Left renal cortex interstitium (tissue), 4 donors: ENCODE data around the gene CAPN15. TPM values are rescaled to one million over a fixed set of nuclear protein-coding genes. Genes with fewer than 3 reads are reported as not detected.

ENCODE experiments used
- DNase-seq, 4 donors: peaks; one replicate each; pipeline ENCODE4 v3.0.0-alpha.2; 2013; ENCODE audit warnings: low read depth in 4 of 4, low spot score in 2 of 4, missing footprints in 1 of 4
- polyA plus RNA-seq, 4 donors: library from polyadenylated mRNA; unstranded; fragments of 120-200 nt; gene quantifications; one replicate each; pipeline ENCODE4 v1.2.1, GENCODE V29; 2013; ENCODE audit not compliant: insufficient read length in 4 of 4

The CAPN15 gene
- polyA plus RNA-seq, 4 donors: 20.0 to 40.2 (median 32.6) TPM

DNA sequence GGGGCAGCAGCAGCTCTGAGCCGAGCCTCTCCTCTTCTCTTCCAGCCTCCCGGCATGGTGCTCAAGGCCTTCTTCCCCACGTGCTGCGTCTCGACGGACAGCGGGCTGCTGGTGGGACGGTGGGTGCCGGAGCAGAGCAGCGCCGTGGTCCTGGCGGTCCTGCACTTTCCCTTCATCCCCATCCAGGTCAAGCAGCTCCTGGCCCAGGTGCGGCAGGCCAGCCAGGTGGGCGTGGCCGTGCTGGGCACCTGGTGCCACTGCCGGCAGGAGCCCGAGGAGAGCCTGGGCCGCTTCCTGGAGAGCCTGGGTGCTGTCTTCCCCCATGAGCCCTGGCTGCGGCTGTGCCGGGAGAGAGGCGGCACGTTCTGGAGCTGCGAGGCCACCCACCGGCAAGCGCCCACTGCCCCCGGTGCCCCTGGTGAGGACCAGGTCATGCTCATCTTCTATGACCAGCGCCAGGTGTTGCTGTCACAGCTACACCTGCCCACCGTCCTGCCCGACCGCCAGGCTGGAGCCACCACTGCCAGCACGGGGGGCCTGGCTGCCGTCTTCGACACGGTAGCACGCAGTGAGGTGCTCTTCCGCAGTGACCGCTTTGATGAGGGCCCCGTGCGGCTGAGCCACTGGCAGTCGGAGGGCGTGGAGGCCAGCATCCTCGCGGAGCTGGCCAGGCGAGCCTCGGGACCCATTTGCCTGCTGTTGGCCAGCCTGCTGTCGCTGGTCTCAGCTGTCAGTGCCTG, 46.7 kb downstream of the CAPN15 start:
- DNase-seq: no peak

DNA sequence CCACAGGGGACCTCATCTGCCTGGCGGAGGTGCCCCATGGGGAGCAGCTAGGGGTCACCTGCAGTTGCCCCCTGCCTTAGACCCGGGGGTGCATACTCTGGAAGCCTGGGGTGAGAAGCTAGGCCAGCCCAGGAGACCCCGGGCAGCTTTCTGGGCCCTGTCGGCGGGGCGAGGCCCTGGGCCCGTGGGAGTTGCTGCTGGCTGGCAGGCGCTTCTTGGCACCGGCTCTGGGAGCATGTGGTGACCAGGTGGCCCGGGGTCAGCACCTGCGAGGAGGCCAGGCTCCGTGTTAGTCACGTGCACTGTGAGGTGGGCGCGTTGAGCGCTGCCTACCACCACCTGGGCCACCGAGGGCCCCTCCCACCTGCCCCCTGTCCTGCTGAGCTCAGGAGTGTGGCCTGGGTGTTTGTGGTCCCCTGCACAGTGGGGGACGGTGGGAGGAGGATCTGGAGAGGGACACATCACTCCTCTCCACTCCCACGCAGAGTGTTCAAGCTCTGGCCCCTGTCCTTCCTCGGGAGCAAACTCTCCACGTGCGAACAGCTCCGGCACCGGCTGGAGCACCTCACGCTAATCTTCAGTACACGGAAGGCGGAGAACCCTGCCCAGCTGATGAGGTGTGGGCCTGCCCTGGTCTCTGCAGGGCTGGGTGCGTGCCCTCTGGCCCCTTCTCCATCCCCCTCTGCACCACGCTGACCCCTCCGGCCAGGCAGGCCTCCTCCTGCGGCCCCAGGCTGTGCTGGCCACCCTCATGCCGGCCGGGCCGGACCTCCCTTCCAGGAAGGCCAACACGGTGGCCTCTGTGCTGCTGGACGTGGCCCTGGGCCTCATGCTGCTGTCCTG, 48.1 kb downstream of the CAPN15 start:
- no peak for DNase-seq

- DNase-seq: no peak
Measured at GRCh38 chr16:576197-576822, 48.8 kb downstream of the CAPN15 start.

DNA sequence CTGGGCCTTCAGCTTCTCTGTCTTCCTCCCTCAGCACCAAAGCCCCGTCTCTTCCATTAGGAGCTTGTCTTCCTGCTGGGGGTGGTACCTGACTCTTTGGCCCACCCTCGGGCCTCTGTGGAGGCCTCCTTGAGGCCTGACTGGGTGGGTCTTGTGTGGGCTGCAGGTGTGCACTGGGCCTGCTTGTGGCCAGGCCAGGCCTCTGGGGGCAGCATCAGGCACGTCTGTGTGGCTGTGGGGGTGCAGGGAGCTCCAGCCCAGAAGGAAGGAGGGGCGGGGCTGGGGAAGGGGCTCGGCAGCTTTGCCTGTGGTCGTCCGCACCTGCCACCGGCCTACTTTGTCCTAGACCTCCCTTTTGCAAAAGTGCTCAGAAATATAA, 49.3 kb downstream of the CAPN15 start:
- no peak for DNase-seq

DNA sequence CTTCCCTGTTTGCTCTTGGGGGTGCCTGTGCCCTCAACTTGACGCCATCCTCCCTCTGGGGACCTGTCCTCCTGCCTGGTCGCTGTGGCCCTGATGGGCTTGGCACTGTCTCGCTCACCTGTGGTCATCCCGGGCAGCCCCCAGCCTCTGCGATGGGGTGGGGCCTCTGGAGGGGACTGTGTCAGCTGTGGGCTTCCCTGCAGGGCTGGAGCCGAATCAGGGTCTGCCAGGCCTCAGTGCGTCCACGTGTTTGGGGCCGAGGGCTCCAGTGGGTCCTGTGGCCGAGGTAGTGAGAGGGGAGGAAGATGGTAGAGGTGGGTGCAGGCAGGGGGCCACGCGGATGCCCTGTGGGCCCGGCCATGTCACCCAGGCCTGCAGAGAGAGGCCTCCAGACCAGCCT, 50.3 kb downstream of the CAPN15 start:
- no peak for DNase-seq

- no peak for DNase-seq
Measured at GRCh38 chr16:578232-578869, 50.8 kb downstream of the CAPN15 start.

GRCh38 chr16:578870-579405, 51.4 kb downstream of the CAPN15 start:
- no peak for DNase-seq

GRCh38 chr16:580141-580945, 52.8 kb downstream of the CAPN15 start:
- no peak for DNase-seq

GRCh38 chr16:580946-581498, 53.5 kb downstream of the CAPN15 start:
- no peak for DNase-seq

DNA sequence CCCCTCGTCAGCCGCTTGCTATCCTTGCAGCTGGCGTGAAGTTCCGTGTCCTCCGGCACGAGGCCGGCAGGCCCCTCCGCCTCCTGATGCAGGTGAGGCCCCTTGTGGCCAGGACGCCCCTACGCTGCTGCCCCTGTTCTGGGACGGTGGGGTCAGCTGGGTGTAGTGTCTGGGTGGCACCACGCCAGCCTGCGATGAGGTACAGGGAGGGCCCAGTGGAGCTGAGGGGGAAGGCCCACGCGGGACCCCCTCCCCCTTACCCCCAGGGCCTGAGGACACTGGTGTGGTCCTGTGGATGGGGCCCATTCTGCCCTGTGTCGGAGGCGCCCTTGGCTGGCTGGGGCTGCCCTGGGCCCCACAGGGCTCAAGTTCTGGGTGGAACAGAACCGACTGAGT, 54.7 kb downstream of the CAPN15 start:
- DNase-seq: no peak

DNA sequence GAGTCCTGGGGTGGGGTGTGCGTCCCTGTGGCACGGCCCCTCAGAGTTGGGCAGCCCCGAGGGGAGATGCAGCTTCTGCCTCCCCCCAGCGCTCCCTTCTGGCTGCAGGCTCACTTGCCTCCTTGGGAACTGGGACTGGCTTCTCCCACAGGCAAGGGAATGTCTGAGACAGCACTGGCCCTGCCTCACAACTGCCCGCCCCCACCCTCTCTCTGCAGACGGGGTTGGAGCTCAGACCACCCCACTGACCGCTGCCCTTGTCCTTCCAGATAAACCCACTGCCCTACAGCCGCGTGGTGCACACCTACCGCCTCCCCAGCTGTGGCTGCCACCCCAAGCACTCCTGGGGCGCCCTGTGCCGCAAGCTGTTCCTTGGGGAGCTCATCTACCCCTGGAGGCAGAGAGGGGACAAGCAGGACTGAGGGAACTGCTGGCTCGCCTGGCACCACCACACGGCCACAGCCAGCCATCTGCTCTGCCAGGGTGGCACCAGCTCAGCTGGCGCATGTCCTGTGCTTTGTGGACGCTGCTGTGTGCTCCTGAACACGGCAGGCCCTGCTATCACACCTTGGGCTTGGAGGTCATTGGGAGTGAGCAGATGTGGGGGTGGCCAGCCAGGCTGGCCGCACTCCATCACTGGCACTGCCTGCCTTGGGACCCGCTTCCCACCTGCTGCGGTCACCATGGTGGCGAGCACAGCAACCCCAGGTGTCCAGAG, 55.3 kb downstream of the CAPN15 start:
- DNase-seq: no peak

DNA sequence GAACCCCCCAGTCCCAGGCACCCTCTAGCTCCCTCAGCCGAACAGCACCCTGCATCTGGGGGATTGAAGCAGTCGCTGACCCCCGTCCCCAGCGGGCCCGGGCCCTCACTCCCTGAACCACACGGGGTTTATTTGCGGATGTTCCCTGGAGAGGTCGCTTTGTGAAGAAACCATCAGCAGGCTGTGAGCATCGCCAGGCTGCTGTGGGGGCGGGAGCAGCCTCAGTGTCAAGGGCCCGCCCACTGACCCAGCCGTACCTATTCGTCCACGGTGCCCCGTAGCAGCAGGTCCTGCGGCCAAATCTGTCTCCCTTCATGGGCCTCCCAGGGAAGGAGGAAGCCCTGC, 55.9 kb downstream of the CAPN15 start:
- DNase-seq: no peak

DNA sequence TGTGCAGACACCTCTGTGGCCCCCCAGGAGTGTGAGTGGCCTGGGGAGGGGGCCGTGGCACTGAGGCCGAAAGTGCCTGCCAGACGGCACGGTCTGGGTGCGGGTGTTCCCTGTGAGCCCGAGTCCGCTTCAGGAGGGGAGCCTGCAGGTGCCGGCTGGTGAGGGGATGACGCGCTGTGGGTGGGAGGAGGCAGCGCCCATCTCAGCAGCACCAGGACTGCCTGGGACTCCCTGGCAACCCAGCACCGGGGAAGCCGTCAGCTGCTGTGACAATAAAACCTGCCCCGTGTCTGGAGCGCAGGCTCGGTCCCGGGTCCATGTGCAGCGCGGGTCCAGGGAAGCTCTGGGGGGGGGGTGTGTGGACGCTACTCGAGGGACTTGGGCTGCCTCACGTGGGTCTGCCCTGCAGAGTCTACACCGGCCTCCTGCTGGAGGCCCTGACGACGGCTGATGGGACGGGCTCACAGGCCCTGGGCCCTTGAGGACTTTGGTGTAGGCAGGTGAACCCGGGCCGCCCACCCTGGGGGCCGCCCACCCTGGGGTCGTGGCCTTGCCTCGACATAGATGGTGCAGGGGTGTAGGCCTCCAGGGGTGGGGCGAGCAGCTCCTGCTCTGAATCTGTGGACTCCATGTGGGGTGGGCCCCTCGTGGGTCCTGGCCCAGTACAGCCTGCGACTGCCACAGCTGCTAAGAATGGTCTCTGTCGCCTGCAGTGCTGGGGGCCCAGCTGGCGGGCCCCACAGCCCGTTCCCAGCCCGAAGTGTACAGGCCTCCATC, 56.5 kb downstream of the CAPN15 start:
- DNase-seq: no peak

GRCh38 chr16:585351-585750, 57.8 kb downstream of the CAPN15 start:
- no peak for DNase-seq

DNA sequence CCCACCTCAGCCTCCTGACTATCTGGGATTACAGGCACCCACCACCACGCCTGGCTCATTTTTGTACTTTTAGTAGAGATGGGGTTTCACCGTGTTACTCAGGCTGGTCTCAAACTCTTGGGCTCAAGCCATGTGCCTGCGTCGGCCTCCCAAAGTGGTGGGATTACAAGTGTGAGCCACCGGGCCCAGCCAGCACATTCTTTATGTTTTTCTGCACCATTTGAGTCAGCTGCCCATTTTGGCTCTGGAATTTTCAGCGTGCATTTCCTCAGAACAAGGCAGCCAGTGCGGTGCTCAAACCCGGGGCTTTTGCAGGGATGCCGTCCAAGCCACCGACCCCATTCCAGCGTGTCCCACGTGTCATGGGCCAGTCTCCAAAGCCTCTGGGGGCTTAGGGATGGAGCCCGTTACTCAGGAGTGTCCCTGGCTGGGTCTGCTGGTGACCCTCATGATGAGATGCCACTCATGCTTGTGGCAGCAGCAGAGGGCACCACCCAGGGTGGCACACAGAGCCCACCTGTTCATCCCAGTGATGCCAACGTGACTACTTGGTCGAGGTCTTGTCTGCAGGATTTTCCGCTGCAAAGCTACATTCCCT, 58.6 kb downstream of the CAPN15 start:
- DNase-seq: no peak

- no peak for DNase-seq
Measured at GRCh38 chr16:586645-587590, 59.4 kb downstream of the CAPN15 start.

- no peak for DNase-seq
Measured at GRCh38 chr16:588639-588888, 61.1 kb downstream of the CAPN15 start.
